ENCODE data around the gene MTA3.

Gene MTA3

GRCh38 chr2:42787424-42787787 lies 219.0 kb downstream of the MTA3 start:
- DNase-seq (ENCODE audit: low spot score) = no peak

GRCh38 chr2:42787788-42788477 lies 219.5 kb downstream of the MTA3 start:
- DNase-seq (ENCODE audit: low spot score) = no peak

DNA sequence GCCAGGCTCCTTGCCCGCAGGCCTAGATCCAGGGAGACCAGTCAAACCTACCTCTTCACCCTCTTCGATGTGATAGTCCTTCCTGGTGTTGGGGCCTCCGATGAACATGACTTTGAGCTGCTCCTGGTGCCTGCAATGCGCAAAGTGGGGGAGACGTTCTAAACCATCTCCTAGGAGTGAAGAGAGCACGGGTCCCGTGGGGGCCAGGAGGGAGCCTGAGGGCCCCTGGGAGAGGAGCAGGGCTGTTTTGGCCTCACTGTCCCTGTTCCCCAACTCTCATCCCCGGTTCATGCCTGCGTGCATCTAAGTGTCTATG lies 220.0 kb downstream of the MTA3 start:
- no peak for DNase-seq (ENCODE audit: low spot score)

GRCh38 chr2:42788882-42789281 lies 220.4 kb downstream of the MTA3 start:
- no peak for DNase-seq (ENCODE audit: low spot score)

DNA sequence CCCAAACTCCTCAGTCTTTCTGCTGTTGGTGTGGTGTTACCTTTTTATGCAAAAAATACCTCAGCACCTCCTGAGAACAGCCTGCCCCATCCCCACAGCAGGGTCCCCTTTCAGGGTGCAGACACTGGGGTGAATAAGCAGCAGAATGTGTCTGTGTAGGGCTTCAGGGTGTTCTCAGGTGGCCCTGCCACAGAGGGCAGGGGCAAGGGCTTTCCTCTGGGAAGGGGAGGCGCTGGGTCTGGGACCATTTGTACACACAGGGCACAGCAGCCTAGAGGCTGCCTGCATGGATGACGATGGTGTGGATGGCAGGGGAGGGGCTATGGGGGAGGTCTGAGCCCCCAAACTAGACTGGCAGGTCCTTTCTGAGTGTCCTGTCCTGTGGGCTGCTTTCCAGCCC lies 221.3 kb downstream of the MTA3 start:
- no peak for DNase-seq (ENCODE audit: low spot score)

DNA sequence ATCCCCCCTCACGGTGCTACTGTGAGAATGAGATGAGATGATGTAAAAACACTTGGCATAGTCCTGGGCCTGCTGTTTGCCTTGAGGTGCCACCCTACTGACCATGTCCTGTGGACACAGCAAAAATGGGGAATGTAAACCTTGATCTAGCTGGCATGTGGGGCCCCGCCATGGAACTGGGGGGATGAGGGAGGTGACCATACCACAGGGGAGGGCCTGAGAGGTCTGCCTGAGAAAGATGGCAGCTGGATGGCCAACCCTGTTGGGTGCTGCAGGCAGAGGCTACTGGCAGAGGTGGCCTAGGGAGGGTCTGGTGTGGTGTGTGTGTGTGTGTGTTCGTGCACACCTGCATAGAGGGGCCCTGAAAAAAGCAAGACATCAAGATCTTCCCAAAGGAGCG lies 223.2 kb downstream of the MTA3 start:
- no peak for DNase-seq (ENCODE audit: low spot score)

DNA sequence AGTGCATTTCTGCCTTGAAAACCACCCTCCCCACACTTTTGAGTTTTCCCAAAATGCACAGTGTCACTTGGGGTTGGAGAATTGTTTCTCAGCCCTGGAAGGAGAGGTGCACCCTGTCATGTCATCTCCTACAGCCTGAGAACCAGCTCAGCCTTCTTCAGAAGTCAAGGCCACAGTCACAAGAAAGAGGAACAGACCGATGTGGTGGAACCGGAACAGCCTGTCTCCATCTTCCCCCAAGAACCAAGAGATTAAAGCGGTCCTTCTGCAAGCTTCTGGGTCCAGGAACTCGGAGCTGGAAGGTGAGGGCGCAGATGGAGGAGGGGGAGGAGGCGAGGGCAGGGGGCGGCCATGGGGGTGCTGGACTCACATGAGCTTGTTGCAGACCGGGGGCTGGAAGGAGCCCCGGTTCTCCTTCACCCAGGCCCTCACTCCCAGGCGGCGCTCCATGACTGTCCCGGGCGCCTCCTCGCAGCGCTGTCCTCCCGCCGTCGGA lies 223.7 kb downstream of the MTA3 start:
- no peak for DNase-seq (ENCODE audit: low spot score)

GRCh38 chr2:42792583-42793333 lies 224.3 kb downstream of the MTA3 start, which contains the start of gene HAAO:
Gene HAAO, minus strand, starts transcription at chr2:42792583. Its CDS starts 47 bp downstream, at chr2:42792536.
- DNase-seq (ENCODE audit: low spot score) = no peak

DNA sequence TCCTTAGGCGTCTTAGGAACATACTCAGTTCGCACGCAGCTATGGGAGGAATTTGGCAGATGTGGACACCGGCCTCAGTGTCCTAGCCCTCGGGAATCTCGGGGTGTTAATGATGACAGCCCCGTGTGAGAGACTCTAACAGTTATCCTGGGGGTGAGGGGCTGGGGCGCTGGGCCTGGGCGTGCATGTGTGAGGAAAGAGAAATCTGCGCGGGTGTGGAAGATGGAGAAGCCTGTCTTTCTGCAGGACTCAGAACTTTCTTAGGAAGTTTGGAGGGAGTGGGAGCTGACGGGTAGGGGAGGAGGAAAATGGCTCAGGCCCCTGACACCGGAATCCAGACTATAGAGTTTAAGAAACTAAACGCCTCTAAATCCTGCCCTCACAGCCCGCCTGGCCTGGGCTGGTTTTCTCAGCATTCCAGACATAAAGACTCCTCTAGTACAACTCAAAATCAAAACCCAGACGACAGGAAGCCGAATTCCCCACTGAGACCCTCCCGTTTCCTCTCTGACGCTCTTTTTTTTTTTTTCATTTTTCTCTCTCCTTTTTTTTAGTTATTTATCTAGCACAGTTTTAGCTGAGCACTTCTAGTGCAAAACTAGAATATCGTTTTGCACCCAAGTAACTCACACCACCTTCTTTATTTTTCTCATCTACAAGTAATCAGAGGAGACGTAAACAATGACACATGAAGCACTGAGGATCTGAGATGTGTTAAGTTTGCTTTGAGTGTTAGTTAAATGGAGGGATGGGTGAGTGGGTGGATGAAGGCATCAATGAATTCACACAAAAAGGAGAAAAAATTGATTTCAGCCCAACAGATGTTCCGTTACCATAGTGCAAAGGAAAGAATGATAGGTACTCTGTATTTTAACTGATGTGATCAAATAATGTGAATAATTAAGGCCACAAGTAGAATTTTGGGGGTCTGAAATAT lies 225.2 kb downstream of the MTA3 start:
- no peak for DNase-seq (ENCODE audit: low spot score)

GRCh38 chr2:42794271-42795046 lies 226.0 kb downstream of the MTA3 start:
- DNase-seq (ENCODE audit: low spot score) = no peak

- no peak for DNase-seq (ENCODE audit: low spot score)
Measured at GRCh38 chr2:42795275-42795674, 226.8 kb downstream of the MTA3 start.

- no peak for DNase-seq (ENCODE audit: low spot score)
Measured at GRCh38 chr2:42795841-42796301, 227.4 kb downstream of the MTA3 start.

DNA sequence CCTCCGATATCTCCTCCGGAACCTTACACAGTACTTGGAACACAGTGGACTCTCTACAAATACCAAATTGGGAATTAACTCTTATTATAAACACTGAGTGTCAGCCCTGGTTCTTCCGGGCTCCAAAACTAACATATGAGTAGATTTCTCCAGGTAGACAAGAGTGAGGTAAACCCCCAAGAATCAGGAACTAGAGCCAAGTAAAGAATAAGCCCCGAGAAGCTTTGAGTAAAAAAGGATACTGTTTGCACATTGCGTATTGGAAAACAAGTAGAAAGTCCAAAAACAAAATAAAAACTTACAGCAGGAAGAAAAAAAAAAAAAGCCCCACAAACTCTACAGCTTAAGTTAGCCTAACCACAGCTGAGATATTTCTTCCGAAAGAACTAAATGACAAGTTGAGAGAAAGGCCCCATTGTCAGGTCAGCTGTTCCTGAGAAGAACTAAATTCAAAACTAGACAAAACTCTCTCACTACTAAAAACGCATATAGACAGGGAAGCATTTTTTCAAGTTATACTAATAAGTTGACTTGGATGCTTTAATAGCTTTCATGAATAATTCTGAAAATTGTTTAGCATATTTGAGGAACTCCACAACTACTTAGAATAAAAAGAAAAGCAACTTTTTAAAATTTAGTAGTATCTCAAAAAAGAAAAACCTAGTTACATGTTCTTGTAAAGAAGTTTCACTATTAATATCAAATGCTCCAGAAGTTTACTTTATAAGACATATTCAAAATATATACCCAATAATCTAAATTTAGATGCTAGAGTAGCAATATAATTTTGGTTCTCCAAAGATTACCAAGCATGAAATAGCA lies 228.2 kb downstream of the MTA3 start:
- DNase-seq (ENCODE audit: low spot score) = no peak

GRCh38 chr2:42797281-42797680 lies 228.8 kb downstream of the MTA3 start:
- DNase-seq (ENCODE audit: low spot score) = no peak

DNA sequence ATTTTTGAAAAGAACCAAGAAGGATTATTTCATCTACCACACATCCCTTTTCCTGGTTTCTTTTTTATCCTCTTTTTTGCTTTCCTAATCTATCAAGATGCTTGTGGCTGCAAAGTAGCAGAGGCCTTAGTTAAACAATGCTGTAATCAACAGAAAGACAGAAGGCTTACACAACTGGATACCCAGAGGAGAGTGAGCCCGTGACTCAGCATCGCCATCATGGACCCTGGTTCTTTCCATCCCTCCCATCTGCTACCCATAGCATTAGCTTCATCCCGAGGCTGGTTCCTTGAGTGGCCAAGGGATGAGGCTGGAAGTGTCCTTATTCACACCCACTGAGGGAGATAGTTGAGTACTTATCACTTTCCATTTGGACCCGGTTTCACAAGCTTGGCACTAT lies 231.4 kb downstream of the MTA3 start:
- DNase-seq (ENCODE audit: low spot score) = no peak

GRCh38 chr2:42800461-42800962 lies 232.1 kb downstream of the MTA3 start:
- no peak for DNase-seq (ENCODE audit: low spot score)

DNA sequence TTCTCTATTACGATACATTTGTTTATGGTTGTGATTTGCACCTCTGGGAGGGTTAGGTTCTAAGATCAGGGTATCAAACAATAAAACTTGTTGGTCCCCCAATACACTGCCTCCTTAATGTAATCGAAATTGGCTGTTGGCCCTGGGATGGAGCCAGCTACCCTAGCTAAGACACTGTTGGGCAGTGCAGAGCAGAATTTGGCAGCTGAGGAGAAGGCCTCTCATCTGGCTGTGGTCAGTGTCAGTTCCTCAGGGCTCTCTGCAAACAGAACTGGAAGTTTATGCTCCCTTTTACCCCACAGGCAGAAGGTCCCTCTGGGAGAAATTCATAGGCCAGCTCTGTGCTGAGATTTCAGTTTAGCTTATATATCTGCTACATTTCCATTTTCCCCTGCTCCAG lies 232.5 kb downstream of the MTA3 start:
- DNase-seq (ENCODE audit: low spot score) = no peak

- DNase-seq (ENCODE audit: low spot score) = no peak
Measured at GRCh38 chr2:42801381-42801780, 232.9 kb downstream of the MTA3 start.

- DNase-seq (ENCODE audit: low spot score) = no peak
Measured at GRCh38 chr2:42802150-42802549, 233.7 kb downstream of the MTA3 start.

DNA sequence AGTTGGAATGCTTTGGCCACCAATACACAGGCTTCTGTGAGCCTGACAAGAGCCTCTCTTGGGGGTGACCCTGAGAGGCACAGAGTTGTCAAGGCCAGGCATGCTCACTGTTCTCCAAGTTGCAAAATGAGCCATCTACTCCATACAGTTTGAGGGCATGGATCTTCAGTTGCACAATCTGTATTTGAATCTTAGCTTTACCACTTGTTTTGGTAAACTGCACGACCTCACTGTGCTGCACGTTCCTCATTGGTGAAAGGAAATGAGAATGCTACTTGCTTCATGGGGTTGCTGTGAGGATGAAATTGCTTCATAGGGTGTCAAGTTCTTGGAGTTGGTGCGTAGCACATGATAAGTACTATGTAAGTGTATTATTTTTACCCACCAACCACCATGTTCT lies 235.9 kb downstream of the MTA3 start:
- no peak for DNase-seq (ENCODE audit: low spot score)

- DNase-seq (ENCODE audit: low spot score) = no peak
Measured at GRCh38 chr2:42804891-42805290, 236.5 kb downstream of the MTA3 start.

All from cerebellar cortex (tissue), 1 donor.